Activated CD8-positive, alpha-beta memory T cell treated with anti-CD3 and anti-CD28 coated beads, Interleukin-2, amount 50 U/mL, for 1 hour (primary cell): ENCODE results near the gene CCR9.

Experiments used
- DNase-seq: peaks from one replicate; pipeline ENCODE4 v3.0.0-alpha.2; 2020; ENCODE audit errors: extremely low read depth

The CCR9 gene

DNA sequence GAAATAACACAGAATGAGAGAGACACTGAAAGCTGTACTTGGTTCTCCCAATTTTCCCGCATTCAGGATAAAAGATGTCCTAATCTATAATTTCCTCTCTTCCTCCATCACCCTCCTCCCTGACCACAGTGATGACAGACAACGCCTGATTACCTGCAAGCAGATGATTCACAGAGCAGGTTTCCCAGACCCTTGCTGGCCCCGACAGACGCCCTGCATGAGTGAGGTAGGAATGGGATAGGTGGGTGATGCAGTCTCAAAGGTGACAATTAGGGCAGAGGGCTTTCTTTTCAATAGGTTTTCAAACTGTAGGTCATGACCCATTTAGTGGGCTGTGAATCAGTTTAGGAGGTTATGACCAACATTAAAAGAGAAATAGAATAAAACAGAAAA, 51.7 kb downstream of the CCR9 start:
- no peak for DNase-seq

DNA sequence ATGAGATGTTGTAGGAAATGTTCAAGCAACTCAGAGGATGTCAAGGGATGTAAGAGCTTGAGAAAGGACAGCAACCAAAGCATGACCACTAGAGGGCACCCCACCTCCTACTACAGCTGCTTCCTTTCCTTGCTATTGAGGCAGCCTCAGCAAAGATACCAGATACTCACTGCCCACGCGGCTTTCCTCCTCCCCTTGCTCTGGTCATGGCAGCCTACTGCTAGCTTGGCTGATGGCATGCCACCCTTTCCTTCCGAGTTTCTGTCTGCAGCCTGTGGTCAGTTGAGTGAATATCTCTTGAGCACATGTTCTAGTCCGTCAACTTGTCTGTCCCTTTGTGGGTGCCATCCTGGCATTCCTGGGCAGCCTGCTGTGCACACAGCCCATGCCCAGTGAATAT, 52.5 kb downstream of the CCR9 start:
- peak; percentile 70 for DNase-seq

DNA sequence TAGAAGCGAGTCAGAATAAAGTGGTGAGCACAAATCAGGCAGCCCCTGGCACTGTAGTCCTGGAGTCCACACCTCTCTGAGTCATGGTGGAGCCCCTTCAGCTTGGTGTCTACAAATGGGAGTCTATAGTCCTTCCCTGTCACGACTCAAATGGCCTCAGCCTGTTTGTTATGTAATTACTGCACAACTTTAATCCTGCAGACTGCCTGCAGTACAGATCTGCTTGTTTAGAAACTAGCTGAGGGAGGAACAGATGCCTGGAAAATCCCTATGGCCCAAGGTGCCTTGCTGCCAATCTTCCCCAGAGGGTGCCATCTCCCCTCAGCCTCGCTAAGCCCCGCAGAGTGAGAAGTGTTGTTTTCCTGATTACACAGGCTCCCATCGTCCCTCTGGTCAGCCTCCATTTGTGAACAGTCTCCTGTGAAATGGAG, 53.0 kb downstream of the CCR9 start:
- DNase-seq = no peak

DNA sequence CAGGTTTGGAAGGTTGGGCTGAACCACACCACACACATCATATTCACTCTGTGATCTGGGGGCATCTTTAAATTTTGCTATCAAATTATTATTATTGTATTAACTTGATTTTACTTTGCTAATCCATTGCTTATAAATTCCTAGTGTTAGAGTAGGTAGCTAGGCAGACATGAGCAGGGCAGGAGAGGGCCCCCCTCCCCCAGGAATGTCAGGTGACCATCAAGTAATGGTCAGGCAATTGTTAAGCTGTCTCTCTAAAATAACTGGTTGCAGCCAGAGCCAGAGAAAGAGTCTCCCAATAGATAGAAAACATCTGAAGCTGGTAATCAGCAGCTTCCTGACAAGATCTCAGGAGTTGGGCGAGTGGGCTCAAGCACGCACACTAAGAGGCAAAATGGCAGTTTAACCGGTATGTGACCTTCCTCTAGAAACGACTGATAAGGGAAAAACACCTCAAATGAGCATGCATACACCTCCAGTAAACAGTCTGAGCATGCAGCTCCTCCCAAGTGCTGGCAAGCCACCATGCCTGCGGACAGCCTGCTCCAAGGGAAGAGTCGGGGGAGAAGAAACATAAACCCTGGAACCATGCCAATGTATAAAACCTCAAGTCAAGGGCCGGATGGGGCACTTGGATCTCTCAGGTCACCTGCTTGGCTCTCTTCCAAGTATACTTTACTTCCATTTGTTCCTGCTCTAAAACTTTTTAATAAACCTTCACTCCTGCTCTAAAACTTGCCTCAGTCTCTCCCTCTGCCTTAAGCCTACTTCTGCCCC, 53.8 kb downstream of the CCR9 start:
- DNase-seq = no peak

DNA sequence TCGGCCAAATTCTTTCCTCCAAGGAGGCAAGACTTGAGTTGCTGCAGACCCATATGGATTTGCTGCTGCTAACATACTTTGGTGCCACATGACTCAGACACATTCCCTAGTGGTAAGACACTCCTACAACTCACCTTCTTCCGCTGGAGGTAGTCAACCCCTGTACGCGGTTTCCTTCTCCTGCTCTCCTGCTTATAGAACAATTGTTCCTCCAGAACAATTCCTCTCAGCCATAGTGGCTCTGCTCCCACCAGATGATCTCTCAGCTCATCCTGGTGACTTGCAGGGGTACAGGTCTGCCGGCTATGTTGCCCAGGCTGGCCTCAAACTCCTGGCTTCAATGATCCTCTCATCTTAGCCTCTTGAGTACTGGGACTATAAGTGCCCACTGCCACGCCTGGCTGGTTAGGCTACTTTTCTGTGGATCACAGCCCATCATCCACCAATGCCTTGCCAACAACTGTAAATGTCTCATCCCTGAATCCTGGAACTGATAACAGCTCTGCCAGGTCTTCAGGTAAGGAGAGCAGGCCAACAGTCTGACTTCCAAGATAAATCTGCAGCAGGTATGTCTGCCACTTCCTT, 54.5 kb downstream of the CCR9 start:
- DNase-seq = no peak

DNA sequence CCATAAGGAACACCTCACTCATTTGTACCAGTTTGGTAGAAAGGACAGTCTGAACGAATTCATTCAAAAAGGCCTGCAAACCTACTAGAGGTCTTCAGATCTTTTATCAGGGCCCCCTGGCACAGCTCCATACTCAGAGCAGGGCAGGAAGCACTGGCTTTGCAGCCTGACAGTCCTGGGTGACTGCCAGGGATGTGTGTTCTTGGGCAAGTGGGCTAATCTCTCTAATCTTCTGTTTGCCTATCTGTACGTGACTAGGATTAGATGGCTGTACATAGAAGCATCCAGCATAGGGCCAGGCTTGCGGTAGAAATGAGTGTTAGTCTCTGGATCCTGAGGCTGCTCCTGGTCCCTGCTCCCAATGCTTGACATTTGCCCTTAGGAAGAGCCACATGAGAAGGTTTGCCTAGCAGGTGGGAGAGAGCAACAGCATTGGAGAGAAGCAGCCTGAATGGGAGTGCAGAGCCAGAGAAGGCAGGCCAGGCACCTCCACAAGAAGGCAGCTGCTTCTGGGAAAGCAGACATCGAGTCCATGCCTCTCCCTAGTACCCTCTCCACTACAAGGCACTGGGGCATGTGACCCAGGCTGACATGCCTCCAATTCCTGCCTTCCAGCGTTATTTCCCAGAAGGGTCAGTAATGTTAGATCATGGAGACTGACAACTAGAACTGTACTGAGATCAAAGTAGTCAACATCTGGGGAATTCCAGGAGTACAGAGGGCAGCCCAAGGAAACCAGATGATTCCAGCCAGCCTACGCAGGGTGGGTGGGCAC, 55.9 kb downstream of the CCR9 start:
- no peak for DNase-seq

DNA sequence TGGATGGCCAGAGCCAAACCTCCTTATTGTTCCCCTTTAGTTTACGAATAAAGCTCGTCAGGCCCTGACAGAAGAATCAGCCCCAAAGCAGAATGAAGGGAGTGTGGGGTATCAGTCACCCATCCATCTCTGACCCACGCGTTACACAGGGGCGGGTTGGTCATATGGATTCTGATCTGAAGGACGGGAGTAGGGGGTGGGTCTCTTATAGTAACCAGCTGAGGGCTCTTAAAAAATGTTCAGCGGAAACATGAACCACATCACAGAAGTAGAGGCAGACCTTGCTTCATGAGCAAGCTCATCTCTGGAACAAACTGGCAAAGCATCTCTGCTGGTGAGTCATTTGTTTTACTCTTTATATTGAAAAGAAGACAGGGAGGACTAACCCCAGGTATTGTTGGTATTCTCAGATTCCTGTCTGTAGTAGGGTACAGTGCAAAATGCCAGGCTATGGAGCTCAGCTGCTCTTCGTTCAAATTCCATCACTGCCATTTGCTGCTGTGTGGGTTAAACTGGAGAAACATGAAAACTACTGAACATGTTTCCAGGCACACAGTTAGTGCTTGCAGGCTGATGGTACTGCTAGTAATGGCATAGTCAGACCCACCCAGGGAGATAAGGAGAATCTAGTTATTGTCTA, 57.0 kb downstream of the CCR9 start, which contains the start of gene CXCR6:
CXCR6 (plus strand) TSS at position 258 of the 640 bp plus-strand sequence. CDS start 3,018 bp downstream, outside the sequence.
- DNase-seq = no peak

DNA sequence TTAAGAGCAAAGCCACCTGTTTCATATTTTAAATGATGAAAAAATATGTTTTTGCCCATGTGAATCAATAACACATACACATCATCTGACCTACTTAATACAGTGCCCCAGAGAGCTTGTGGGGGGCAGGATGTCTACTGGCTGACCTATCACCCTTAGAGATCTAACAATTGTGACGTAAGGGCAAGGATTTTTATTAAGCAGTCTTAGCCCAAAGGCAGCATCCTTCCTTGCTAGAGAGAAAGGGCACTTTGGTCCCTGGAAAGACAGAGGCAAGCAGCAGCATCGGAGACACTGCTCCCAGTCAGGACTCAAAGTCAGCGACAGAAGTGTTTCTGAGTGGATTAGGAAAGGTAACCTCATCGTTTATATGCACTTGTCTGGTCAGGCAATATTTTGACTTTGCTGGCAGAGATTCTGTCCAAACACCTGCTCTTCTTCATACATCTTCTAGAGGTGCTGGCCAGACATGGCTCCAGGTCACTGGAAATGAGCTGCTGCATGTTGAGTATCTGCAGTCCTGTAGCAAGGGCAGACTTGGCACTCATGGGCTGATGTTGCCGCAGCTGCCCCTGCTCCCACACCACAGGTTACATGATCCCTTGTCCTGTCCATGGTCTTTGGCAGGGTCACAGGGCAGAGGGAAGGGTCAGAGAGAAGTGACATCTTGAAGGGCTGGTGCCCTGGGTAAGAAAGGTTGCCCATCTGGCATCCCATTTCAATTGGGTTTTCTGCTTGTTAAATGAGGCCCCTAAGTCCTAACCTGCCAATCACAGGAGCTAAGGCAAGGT, 58.7 kb downstream of the CCR9 start:
- DNase-seq = no peak

DNA sequence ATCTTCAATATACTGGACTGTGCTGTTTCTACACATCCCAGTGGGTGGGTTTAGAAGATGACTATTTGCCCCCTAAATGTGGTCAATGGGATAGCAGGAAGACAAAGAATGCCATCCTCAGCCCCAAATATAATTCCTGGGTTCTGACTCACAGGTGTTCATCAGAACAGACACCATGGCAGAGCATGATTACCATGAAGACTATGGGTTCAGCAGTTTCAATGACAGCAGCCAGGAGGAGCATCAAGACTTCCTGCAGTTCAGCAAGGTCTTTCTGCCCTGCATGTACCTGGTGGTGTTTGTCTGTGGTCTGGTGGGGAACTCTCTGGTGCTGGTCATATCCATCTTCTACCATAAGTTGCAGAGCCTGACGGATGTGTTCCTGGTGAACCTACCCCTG, 60.0 kb downstream of the CCR9 start:
- no peak for DNase-seq

DNA sequence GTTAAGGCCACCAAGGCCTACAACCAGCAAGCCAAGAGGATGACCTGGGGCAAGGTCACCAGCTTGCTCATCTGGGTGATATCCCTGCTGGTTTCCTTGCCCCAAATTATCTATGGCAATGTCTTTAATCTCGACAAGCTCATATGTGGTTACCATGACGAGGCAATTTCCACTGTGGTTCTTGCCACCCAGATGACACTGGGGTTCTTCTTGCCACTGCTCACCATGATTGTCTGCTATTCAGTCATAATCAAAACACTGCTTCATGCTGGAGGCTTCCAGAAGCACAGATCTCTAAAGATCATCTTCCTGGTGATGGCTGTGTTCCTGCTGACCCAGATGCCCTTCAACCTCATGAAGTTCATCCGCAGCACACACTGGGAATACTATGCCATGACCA, 60.5 kb downstream of the CCR9 start:
- DNase-seq = no peak

DNA sequence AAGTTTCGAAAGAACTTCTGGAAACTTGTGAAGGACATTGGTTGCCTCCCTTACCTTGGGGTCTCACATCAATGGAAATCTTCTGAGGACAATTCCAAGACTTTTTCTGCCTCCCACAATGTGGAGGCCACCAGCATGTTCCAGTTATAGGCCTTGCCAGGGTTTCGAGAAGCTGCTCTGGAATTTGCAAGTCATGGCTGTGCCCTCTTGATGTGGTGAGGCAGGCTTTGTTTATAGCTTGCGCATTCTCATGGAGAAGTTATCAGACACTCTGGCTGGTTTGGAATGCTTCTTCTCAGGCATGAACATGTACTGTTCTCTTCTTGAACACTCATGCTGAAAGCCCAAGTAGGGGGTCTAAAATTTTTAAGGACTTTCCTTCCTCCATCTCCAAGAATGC, 61.0 kb downstream of the CCR9 start:
- no peak for DNase-seq

DNA sequence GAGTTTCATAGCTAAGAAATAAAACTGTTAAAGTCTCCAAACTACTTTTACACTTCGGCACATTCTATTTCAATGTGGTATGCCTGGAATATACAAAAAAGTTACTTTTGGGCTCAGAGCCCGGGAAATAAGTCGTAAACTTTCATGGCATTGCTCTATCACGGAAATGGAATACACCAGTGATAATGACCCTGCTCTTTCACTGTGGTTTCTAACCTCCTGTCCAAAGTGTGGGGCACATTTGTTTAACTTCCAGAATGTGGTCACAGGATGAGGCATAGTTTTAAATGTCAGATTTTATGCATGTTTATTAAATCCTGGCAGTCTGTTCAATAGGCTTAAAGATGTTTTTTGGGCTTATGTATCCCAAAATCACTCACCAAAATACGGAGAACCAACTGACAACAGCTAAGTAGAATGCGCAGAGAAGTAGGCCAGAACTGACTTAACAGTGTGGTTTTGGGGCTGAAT, 62.0 kb downstream of the CCR9 start:
- no peak for DNase-seq

DNA sequence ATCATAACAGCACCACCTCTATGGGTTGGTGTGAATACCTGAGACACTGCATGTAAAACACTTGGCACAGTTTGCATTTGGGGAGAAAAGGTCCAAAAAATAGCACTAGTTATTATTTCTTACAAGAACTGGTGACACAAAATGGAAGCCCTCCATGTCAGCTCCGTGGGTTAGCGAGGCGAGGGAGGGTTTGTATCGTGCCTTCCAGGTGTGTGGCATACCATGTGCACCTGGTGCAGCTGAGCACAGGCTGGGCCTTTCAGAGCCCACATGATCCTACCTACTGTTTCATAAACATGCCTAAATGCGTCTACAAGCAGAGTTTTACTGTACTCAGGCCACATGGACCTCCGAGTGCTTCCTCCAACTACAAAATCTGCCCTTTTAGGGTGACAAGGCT, 62.5 kb downstream of the CCR9 start:
- no peak for DNase-seq

DNA sequence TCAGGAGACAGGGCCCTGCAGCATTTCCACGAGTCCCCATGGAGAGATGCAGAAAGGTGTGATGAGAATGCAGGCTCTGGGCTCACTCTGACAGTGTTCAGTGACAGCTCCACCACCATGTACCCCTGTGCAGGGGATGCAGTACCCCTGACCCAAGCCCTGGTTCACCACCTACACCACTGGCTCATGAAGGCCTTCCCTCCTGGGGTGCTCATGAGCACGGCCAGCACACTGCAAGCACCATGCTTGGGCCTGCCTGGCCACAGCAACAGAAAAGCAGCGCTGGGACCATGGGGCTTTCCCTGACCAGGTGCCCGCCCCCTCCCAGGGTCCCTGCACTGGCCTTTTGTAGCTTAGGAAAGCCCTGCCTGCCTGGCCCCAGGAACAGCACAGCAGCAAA, 63.1 kb downstream of the CCR9 start:
- DNase-seq = no peak

DNA sequence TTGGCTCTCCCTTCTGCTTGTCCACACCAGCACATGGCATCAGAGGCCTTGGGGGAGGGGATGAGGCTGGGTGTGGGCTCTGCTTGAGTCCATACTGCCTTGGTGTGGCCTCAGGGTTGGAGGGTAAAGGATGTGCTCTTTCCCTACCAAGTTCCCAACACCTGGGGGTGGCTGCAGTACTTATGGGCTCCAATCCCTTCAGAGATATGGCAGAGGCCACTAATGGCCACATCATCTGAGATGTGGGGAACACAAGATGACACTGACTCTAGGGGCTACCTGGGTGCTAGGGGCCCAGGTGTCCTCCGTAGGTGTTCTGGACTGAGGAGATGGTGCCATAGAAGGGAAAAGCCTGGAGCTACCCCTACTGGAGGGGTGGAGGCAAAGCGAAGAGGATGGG, 63.8 kb downstream of the CCR9 start:
- DNase-seq = no peak

DNA sequence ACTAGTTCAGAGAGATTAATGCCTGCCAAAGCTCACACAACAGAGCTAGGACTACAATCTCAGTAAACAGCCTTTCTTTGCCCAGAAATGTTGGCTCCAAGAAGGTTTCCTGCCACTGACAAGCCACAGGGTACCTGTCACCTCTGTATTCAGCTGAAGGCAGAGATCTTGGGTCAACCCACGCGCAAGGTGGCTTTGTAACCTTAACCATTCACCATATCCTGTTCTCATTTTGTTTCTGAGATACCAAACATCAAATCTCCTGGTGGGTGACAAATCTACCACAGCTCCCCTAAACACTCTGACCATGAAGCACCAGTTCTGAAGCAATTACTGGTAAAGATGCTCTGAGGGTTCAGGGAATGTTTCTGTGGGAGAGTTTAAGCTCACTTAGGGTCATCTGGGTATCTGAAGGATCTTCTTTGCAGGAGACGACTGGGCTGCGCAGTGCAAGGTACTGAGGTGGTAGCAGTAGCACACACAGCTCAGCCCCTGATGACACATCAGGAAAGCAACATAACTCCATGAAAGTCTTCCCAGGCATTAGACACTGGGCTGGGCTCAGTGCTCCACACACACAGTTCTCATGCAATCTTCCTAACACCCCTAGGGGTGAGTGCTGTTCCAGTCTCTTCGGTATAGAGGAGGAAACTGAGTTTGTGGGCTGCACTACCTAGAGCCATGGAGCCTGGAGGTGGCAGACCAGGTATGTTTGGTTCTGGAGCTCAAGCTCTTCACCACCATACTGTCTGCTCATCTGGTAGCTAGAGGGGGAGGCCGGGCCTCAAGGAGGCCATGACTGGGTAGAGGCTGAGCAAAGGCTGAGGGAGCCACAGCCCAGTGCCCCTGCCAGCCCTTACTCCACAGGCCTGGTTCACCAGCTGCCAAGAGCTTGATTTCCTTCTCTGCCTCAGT, 64.6 kb downstream of the CCR9 start:
- no peak for DNase-seq

DNA sequence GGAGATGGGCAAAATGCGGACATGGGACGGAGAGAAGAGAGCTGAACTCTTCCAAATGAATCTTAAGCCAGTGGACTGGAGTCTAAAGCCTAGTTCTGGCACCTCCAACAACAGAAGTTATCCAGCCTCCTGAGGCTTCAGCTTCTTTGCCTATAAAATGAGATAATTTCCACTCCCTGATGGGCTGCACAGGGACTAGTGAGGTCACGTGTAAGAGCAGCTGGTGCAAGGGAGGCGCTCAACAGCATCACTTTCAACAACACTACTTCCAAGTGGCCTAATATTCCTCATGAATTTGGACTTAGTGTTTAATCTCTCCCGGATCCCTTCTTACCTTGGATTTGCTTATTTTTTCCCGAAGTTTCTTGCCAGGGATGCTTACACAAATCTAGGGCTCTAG, 65.6 kb downstream of the CCR9 start:
- no peak for DNase-seq

DNA sequence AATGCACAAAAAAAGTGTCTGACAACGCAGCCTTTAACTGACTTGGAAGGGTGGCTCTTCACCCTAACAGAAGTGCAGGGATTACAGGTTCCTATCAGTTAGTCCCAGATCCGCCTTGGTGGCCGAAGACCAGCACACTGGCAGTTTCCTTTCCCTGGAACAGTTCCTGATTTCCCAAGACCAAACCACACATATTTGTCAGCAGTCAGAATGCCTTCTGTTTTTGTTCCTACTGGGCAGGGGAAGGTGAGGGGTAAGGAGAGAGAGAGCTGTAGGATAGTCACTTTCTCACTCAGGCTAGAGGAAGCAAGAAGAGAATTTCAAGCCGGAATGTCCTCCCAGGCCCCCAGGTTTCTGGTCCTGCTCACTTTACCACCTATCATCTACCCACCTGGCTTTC, 66.1 kb downstream of the CCR9 start:
- no peak for DNase-seq
